Upper lobe of right lung (tissue), 1 donor: ENCODE data around the gene NCKAP5. TPM values are rescaled to one million over a fixed set of nuclear protein-coding genes. Genes with fewer than 3 reads are reported as not detected.

Source experiments
- ATAC-seq: fragments of 200-7000 bp; cut with Tn5 transposase; one replicate; pipeline ENCODE4 v1.9.1; 2020; ENCODE audit warnings: mild to moderate bottlenecking, moderate library complexity
- DNase-seq: peaks from one replicate; pipeline ENCODE4 v3.0.0-alpha.2; 2020
- H3K27ac ChIP-seq: fragments of 200-600 bp; one replicate; pipeline ENCODE4 v1.8.0; 2022
- H3K27me3 ChIP-seq: fragments of 200-600 bp; one replicate; pipeline ENCODE4 v1.8.0; 2022; ENCODE audit warnings: mild to moderate bottlenecking
- H3K36me3 ChIP-seq: fragments of 200-600 bp; one replicate; pipeline ENCODE4 v1.8.0; 2022
- H3K4me1 ChIP-seq: fragments of 200-600 bp; one replicate; pipeline ENCODE4 v1.8.0; 2022
- H3K4me3 ChIP-seq: fragments of 200-600 bp; one replicate; pipeline ENCODE4 v1.8.0; 2022; ENCODE audit warnings: mild to moderate bottlenecking
- H3K9me3 ChIP-seq: fragments of 200-600 bp; one replicate; pipeline ENCODE4 v1.8.0; 2022
- intact Hi-C: fragments of 100-400 bp; cut with DNase I; formaldehyde crosslinking; loops from one replicate; pipeline ENCODE4 v1.11.0; 2022
- total RNA-seq: library from RNA; stranded (reverse); fragmentation: NEBNext Ultra II Directional; extraction: Animal tissue kit (Norgen Biotek cat#: 25700); gene quantifications from one replicate; pipeline ENCODE4 v1.2.1, GENCODE V29; 2021
- TF ChIP-seq, protein P1 (sequence below): fragments of 200-600 bp; IDR thresholded peaks from one replicate; pipeline ENCODE4 v1.8.0; 2022; ENCODE audit warnings: antibody characterized with exemption
- donor health status: DM: no; HTN: yes; CAD: no; lungs with severe emphysema.

NCKAP5 gene
- total RNA-seq, 1 donor from 2014 or later = 40.8 TPM

DNA sequence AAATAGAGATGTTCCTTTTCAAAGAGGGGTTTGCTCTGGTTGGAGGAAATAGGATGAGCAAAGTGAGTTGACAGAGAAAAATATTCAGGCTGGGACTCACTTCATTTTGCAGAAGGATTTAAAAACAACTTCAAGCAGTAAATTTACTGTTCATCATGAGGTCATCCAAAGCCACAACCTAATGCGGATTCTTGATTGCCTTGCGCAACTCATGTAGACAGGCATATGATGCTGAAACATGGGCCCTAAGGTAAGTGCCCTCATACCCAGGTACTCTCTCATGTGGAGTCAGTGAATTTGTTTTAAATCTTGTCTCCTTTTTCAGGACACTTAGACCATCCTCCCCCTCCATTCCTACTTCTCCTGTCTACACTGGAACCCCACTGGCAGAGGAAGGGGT lies 846.3 kb downstream of the NCKAP5 start:
- H3K27ac ChIP-seq = no peak overlapping the region
- H3K4me1 ChIP-seq = no peaks in the 10 kb centered on the region
- intact Hi-C loops = no loop called here
- DNase-seq = no peak
- no peak for ATAC-seq
- no peak overlapping the region for H3K4me3 ChIP-seq
- no peaks in the 10 kb centered on the region for H3K27me3 ChIP-seq
- TF ChIP-seq, protein P1, sequence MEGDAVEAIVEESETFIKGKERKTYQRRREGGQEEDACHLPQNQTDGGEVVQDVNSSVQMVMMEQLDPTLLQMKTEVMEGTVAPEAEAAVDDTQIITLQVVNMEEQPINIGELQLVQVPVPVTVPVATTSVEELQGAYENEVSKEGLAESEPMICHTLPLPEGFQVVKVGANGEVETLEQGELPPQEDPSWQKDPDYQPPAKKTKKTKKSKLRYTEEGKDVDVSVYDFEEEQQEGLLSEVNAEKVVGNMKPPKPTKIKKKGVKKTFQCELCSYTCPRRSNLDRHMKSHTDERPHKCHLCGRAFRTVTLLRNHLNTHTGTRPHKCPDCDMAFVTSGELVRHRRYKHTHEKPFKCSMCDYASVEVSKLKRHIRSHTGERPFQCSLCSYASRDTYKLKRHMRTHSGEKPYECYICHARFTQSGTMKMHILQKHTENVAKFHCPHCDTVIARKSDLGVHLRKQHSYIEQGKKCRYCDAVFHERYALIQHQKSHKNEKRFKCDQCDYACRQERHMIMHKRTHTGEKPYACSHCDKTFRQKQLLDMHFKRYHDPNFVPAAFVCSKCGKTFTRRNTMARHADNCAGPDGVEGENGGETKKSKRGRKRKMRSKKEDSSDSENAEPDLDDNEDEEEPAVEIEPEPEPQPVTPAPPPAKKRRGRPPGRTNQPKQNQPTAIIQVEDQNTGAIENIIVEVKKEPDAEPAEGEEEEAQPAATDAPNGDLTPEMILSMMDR = no peak
- no peaks in the 10 kb centered on the region for H3K36me3 ChIP-seq
- no peaks in the 10 kb centered on the region for H3K9me3 ChIP-seq

DNA sequence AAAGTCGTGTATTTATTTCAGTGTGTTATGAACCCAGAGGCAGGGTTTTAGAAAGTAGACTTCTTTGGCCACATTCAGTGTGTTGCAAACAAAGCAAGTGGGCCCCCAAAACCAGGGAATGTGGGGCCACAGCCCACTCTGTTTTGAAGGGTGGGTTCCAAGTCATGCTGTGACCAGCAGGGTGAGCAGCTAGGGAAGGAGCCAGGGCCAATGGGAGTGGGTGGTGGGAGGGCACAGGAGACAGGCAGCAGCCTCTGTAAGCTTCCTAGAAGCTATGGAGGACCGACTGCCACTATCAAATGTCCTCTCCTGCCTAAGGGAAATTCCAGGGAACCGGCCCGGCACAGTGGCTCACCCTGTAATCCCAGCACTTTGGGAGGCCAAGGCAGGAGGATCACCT lies 847.9 kb downstream of the NCKAP5 start:
- Histone ChIP-seq H3K4me1 (no peaks in the 10 kb centered on the region), H3K9me3 (no peaks in the 10 kb centered on the region), H3K27me3 (no peaks in the 10 kb centered on the region), H3K4me3 (no peak overlapping the region), H3K27ac (no peak overlapping the region), H3K36me3 (no peaks in the 10 kb centered on the region)
- TF ChIP-seq, protein P1 = no peak
- DNase-seq = no peak
- no peak for ATAC-seq
- intact Hi-C loops = no loop called here

DNA sequence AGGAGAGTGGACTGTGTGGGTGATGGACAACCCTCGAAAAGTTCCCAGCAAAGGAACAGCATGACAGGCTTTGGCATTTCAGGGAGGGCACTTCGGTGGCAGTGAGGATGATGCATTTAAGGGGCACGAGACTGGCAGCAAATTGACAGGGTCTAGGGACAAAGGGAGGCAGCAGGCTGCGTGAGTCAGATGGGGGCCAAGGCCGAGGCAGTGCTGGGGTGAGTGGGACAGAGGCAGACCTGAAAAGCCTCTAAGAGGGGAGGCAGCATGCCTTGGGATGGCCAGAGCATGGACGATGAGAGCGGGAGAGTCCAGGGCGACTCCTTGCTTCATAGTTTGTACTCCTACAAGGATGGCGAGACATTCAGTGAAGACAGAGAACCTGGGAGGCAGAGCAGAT lies 848.8 kb downstream of the NCKAP5 start:
- Histone ChIP-seq H3K4me3 (no peak overlapping the region), H3K27ac (no peak overlapping the region), H3K9me3 (no peaks in the 10 kb centered on the region), H3K27me3 (no peaks in the 10 kb centered on the region), H3K36me3 (no peaks in the 10 kb centered on the region), H3K4me1 (no peaks in the 10 kb centered on the region)
- intact Hi-C loops = no loop called here
- DNase-seq (no peak), ATAC-seq (no peak)
- TF ChIP-seq, protein P1 = no peak

DNA sequence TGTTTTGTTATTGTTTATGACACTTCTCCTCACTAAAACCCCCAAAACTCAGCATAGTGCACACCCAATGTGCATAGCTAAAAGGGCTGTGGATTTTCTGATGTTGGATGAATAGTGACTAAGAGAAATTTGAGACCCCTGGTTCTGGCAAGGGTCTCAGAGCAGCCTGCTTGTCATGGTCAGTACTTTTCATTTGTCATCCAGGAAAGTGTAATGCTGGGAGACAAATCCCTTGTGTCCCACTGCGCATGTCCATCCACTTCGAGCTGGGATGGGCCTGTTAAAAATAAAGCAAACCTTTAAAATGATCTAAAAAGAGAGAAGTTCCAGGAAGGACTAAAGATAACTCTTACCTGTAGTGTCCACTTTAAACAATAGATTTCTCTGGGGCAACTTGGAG lies 851.3 kb downstream of the NCKAP5 start:
- Histone ChIP-seq H3K36me3 (no peaks in the 10 kb centered on the region), H3K27ac (no peak overlapping the region), H3K4me1 (no peaks in the 10 kb centered on the region), H3K27me3 (no peaks in the 10 kb centered on the region), H3K9me3 (no peaks in the 10 kb centered on the region), H3K4me3 (no peak overlapping the region)
- DNase-seq (no peak), ATAC-seq (no peak)
- TF ChIP-seq, protein P1 = no peak
- intact Hi-C loops = no loop called here

DNA sequence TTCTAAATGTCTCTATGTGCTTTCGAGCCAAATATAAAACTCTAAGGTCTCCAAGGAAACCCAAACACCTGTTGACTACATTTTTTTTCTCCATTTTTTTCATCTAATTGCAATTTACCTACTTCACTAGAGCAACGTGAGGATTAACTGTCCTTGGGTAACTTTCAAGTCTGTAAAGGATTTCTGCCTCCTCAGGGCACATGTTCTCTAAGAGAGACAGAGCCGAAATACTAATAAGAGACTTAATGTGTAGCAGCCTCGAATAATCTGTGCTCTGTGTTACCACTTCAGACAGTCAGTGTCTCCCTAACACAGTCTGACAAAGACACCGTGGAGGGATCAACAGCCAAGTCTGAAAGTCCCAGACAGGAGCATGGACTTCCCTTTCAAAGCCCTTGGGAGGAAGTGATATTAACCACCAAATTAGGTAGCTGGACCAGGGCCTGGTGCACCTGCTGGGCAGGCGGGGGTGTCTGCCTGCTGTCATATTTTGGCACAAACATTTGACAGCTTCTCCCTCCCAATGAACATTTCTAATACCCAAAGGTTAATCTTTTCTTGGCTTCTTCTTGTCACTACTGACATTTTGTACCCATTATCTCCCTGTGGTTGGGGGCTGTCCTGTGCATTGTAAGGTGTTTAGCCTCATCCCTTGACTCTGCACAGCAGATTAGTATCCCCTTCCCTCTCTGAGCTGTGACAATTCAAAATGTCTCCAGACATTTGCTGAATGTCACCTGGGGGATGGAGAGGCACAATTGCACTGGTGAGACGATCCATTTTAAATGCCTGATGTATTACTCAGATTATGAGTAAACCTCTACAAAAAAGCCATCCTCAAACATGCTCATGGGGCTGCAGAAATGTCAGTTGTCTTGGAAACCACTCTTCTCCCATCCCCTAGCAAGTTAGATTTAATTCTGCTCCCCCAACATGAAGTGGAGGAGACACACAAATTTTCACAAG lies 852.6 kb downstream of the NCKAP5 start:
- intact Hi-C loops = no loop called here
- TF ChIP-seq, protein P1 = no peak
- Histone ChIP-seq H3K27ac (no peak overlapping the region), H3K4me3 (no peak overlapping the region), H3K9me3 (no peaks in the 10 kb centered on the region), H3K36me3 (no peaks in the 10 kb centered on the region), H3K4me1 (no peaks in the 10 kb centered on the region), H3K27me3 (no peaks in the 10 kb centered on the region)
- DNase-seq (no peak), ATAC-seq (no peak)
